HG03103 (cell line): ENCODE measurements around the gene STARD9.
"Not testable (repeated sequence)": the region's sequence is repeated elsewhere in the genome, so short reads cannot be mapped to it uniquely, and the experiment has no call there.

Experiments
- ATAC-seq: cut with Tn5 transposase; IDR thresholded peaks from one replicate; pipeline ENCODE4 v1.9.1; 2021; ENCODE audit warnings: low read depth; ENCODE audit not compliant: unreplicated experiment

STARD9 gene

DNA sequence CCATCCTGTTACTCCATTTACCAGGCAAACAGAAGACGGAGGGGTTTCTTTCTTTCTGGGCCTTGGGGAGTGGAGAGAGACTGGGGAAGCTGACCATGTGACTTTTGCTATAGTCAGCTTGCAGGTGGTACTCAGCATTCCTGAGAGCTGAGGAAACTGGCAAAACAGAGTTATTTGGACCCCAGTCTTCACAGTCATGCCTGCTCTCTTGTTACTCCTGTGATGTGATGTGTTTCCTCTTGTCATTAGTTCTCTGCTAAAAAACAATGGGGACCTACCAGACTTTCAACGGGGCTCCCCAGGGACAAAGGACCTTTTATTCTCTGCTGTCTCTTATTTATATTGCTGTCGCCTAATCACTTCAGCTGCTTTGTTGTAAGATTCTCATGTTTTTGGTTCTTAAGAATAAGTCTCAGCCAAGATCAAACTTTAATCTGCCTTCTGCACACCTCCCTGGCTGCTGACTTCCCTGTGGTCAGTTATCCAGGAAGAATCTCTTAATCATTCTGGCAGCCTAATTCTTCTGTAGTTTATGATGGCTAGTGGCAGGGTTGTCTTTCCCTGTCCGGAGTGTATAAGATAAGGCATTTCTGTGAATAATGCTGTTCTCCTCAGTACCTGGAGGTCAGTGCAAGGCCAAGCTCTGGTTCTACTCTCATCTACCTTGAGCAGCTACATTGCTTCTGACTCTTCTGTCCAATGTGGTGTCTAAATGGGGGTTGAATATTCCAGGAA, 8.8 kb downstream of the STARD9 start:
- no peak for ATAC-seq

DNA sequence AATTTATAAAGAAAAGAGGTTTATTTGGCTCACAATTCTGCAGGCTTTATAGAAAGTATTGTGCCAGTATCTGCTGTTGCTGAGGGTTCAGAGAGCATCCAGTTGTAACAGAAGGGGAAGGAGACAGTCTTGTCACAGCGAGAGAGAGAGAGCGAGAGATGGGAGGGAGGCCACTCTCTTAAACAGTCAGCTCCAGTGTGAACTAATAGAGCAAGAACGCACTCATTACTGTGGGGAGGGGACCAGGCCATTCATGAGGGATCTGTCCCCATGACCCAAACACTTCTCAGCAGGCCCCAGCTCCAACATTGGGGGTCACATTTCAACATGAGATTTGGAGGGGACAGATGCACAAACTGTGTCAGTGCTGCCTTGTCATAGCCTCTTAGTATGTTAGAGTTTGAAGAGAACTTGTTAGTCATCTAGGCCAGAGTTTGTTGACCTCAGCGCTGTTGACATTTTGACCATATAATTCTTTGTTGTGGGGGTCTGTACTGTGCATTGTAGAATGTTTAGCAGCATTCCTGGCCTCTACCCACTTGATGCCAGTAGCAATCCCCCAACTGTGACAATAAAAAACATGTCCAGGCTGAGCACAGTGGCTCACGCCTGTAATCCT, 15.3 kb downstream of the STARD9 start:
- no peak for ATAC-seq

DNA sequence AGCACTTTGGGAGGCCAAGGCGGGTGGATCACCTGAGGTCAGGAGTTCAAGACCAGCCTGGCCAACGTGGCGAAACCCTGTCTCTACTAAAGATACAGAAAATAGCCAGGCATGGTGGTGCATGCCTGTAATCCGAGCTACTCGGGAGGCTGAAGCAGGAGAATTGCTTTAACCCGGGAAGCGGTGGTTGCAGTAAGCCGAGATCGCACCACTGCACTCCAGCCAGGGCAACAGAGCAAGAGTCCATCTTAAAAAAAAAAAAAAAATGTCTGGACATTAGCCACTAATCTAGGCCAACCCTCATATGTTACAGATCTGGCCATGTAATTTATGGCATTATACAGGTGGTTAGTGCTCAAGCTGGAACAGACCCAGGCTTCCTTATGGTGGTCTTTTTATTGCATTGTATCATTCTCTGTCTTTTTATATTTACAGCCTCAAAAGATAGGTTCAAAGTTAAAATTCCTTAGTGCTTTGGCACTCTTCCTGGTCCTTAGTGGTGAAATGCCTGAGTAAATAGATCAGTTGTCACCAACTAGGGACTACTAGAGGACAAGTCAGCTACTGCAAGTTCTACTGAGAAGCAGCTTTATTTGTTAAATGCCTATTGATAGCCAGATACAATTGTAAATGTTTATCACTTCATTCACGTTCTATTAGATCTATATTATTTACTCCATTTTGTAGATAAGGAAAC, 16.0 kb downstream of the STARD9 start:
- no peak for ATAC-seq

DNA sequence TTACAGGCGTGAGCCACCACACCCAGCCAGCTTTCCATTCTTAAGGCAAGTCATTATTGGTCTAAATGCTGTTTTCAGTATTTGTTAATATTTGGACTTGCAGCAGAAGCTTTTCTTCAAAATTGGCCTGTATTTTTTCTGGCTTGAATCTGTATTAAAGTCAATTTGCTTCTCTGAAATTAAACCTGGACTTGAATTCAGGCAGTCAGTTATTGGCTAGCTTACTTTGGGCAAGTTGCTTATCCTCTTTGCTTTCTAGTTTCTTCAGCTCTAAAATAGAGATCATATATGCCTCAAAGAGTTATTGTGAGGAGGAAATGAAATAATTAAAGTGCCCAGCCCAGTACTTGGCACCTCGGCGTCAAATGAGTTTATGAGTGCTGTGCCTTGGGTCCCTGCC, 17.3 kb downstream of the STARD9 start:
- no peak for ATAC-seq

DNA sequence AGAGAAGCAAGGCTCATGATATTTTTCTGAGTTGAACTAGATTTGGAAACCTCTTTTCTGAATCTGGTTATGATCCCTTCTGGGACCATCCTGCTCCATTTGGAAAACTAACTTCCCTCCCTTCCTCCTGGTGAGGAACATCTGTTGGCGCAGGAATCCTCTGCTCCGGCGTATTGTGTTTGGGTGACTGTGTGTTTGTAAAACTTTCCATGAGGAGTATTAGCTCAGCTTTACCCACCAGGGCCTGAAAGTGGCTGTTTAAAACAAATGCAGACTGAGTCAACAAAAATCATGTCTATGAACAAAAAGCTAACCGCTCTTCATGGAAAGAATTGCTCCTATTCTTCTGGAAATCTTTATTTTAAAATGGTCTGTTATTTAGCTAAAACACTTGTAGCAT, 17.7 kb downstream of the STARD9 start:
- no peak for ATAC-seq

DNA sequence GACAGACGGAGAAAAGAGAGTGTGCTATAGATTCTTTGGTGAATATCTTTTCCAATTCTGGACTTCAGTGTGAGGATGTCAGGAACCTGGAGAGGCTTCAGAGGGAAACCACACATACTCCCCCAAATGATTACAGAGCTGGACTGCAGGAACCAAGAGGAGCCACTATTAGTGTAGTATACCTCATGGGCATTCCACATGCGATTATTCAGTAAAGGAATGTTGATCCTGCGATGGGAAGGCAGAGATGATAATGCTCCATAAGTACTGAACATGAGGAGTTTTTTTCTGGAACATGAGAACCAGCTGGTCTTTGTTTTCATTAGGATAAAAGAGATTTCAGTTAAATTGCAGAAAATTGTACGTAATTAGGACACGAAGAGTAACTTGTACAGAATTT, 18.7 kb downstream of the STARD9 start:
- ATAC-seq = no peak

DNA sequence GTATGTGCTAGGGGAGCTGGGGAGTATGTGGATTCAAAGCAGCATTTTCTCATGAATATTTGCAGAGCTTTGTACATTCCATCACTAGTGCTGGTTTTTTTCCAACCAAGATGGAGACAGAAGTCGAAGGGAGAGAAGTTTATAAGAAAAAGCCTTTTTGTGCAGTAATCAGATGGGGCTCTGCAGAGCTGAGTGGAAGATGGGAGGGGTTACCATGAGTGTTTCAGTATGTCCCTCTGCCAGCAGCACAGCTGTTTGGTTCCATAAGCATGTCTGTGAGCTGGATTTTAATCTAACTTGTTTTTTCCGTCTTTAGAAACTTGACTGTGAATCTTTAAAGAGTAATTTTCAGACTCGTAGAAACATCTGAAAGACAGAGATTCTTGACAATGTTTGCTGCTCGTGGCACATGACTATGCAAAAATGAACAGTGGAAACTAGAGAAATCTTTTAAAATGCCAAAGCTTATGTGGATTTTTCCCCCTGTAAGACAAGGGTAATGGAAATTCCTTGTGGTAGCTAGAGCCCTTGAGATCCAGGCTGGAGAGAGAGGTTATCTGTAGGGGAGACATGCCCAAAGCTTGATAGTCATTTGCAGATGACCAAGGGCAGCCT, 20.3 kb downstream of the STARD9 start:
- no peak for ATAC-seq

DNA sequence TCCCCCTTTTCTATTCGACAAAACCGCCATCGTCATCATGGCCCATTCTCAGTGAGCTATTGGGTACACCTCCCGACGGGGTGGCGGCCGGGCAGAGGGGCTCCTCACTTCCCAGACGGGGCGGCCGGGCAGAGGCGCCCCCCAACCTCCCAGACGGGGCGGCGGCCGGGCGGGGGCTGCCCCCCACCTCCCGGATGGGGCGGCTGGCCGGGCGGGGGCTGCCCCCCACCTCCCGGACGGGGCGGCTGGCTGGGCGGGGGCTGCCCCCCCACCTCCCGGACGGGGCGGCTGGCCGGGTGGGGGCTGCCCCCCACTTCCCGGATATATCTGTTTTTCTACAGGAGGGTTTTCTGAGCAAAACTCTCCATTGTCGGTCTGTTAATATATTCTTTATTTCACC, 25.9 kb downstream of the STARD9 start:
- ATAC-seq = not testable (repeated sequence)

DNA sequence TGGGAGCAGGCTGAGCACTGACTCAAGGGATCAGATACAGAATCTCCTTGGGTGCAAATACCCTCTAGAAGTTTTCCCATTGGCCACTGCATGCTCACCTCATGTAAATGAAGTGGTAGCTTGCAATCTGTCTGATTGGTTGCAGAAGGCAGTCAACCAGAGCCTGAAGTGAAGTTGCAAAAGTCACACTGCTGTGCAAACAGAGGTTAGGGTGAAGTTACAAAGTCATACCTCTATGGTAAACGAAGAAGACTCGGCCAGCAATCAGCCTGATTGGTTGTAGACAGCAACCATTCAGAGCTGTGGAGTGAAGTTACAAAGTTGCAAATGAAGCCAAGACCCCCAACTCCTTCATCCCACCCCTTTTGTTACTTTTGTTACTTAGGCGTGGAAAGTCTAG, 27.1 kb downstream of the STARD9 start:
- ATAC-seq = no peak

DNA sequence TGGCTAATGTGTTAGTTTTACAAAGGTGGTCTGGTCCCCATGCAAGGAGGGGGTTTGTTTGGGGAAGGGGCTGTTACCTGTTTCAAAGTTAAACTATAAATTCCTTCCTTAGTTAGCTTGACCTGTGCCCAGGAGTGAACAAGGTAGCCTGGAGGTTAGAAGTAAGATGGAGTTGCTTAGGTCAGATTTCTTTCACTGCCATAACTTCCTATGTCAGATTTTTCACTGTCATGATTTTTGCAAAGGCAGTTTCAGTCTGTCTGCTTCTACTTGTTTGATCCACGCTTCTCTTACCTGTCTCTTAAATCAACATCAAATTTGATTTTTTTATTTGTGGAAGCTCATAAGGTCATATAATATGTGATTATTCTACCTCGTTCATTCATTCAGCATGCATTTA, 28.6 kb downstream of the STARD9 start:
- ATAC-seq = no peak

DNA sequence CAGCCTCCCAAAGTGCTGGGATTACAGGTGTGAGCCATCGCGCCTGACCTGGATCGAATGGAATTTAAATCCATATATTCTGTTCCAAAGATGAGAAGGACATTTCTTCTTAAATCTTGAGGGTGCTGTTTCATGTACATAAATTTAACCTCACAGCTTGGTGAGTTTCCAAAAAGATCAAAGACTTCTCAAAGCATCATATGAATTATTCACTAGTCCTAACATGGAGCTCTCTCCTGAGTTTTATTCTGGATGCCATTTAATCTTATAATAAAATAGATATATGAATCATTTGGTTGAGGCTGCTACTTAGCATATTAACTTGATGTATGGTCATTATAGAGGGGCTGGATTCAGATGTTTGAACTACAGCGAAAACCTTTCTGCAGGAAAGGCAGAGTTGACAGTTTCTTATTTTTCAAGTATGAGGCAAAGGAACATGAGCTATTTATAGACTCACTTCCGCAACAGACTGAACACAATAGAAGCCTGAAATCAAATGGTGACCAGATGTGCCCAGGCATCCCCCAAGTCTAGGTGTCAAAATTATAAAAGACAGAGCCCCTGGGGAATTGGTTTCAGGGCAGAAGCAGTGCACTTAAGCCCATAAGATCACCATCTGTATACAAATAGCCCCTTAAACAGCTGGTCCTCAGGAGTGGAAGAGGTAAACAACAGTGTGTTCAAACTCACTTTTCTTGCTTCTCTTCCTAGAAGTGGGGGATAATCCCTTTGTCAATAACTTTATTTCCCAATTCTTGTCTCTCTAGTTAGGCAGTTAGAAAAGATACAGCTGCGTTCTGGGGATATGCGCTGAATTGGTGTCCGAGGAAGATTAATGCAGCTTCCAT, 29.7 kb downstream of the STARD9 start:
- no peak for ATAC-seq

DNA sequence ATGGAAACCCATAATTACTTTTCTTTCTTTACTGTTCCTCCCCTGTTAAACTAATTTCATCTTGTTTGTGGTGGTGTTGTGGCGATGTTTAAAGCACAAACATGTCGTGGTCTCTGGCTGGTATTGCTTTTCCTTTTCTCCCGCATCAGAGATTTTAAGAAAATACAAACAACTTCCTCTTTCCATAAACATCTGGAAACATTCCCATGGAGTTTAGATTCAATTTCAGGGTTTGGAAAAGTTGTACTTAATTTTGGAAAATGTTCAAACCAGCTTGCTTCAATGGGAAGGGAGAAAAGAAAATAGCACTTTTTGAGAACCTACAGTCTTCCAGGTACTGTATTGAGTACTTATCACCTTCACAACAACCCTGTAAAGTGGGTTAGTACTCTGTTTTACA, 30.4 kb downstream of the STARD9 start:
- ATAC-seq = no peak

DNA sequence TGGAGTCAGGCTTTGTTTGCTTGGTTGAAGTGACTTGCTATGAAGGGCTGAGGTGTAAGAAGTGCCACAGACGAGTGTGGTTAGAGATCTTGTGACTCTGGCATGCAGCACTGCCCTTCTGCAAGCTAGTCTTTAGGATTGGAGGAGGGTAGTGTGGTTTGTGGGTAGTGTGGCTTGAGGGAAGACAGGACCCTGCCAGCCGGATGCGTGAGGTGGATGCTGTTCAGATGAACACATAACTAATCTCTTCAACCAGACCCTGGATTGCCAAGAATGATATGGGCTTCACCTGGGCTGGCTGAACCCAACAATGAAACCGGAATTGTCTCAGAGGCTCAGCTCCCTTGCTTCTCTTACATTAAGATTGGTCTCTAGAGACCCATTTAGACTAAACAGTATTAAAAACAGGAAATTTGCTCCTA, 32.7 kb downstream of the STARD9 start:
- no peak for ATAC-seq

DNA sequence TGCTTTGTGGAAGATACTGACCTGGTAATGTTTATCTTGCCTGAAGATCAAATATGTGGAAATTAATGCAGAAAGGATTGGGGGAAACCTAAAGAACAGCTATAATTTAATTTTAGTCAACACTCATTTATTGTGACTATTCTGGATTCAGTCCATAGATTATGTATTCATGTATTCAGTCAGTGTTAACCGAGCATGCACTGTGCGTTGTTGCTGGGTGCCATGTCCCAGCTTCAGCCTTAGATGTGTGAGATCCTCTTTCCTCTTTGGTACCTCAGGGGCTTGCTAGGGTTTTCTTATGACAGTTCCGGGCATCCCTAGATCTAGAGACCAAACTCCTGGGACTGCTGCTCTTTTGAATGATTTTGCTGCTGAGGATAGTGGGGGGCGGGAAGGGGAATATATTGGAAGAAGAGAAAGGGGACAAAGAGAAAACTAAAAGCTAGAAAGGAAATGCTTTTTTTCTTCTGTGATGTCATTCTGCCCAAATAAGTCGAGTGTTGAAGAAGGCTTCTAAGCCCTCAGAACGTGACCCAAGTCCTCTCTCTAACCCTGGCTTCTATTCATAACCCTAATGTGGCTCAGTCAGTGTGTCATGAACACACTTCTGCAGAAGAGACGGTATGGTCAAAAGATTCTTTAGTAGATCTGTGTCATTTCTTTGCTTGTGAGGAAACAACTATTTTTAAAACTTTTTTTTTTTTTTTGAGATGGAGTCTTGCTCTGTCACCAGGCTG, 33.5 kb downstream of the STARD9 start:
- no peak for ATAC-seq

DNA sequence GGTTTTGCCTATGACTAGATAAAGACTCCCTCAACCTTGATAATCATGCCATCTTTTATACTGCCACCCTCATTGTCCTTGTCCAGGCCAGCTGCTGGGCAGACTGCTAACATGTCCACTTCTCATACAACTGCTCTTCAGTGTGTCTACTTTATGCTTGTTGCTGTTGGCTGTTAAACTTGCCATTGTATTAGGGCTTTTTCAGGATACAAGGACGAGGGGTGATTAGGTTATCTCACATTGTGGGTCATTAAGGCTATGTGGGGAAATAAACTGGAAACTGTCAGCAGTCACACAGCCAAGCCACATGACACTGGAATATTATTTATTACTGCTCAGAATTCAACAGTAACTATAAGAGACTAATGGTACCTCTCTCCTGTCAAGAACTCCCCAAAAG, 36.1 kb downstream of the STARD9 start:
- no peak for ATAC-seq

DNA sequence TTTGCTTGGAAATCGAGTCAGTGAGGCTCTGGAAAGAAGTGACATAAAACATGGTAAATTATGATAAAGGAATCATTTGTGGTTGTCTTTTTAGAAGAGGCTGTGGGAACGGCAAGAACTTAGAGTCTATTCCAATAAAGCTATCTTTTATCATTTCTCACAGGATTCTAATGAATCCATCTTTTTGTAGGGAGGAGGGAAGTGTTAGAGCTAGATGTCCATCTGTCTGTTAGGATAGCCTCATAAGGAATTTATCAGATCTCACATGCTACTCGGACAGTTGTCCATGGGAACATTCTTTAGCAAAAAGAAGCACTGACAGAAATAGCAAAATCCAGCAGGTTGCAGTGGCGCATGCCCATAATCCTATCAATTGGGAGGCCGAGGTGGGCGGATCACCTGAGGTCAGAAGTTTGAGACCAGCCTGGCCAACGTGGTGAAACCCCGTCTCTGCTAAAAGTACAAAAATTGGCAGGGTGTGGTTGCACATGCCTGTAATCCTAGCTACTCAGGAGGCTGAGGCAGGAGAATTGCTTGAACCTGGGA, 37.0 kb downstream of the STARD9 start:
- ATAC-seq = no peak

DNA sequence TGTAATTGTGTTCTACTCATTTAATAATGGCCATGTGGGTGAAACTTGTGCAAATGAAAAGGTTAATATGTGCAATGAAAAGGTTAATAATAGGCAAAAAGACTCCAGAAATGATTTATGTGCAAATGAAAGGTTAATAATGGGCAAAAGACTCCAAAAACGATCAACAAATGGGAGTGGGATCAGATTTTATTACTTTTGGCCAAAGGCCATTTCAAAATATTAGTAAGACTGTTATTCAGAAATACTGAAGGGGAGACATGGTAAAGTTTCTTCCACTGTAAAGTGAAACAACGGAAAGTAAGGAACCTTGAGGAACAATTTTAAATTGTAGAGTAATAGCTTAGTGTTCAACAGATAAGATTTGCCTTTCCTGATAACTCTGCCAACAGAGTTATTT, 40.7 kb downstream of the STARD9 start:
- no peak for ATAC-seq

DNA sequence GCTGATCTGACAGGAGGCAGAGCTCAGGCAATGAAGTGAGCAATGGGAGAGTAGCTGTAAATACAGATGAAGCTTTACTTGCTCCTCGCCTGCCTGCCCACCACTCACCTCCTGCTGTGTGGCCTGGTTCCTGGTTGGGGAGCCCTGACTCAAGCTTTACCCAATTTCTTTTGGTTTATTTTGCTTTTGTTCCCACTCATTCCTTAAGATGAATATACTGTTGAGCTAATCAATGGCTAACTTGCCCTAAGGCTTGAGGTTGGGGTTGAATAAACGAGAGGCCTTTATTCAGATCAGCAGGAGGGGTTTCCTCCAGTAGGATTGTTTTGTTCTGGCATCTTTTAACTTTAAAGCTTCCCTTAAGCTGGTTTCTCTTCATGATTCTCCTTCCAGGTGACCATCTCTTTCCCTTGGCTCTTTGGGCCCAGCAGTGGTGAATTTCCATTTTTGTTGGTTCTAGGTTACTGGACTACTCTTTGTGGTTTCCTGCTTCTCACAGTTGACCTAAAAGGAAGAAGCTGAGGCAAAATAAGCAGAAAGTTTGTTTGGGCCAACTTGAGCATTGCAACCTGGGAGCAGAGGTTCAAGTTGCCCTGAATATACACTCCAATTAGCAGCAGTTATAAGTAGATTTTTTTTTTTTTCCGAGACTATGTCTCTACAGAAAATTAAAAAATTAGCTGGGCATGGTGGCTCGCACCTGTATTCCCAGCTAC, 44.4 kb downstream of the STARD9 start:
- ATAC-seq = no peak

DNA sequence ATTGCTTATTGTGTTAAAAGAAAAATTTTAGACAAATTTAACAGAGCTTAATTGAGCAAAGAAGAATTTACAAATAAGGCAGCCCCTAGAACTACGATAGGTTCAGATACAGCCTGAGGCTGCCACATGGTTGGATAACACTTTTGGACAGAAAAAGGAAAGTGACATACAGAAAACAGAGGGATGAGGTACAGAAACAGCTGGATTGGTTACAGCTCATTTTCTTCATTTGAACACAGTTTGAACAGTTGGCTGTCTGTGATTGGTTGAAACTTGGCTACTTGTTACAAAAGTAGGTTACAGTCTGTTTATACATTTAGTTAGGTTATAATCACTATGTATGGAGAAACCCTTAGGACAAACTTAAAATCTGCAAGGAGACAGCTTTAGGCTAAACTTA, 46.0 kb downstream of the STARD9 start:
- no peak for ATAC-seq
